Hematopoietic multipotent progenitor cell (in vitro differentiated cells): Measurements from ENCODE around the gene TMEM163. TPM values are rescaled to one million over a fixed set of nuclear protein-coding genes. Genes with fewer than 3 reads are reported as not detected.

Experiments used
- DNase-seq, 3 donors: peaks; one replicate each; pipeline ENCODE4 v3.0.0-alpha.2; 2011 to 2015; ENCODE audit warnings: low read depth in 2 of 3, low spot score in 2 of 3
- total RNA-seq: library from RNA; depleted of rRNA; stranded (reverse); fragments of >200 nt; gene quantifications from one replicate; pipeline ENCODE4 v1.2.3, GENCODE V29; 2012

Gene TMEM163
- total RNA-seq, 1 donor = 17.2 TPM

- DNase-seq = no peak
These were observed 272.3 kb downstream of the TMEM163 start for GRCh38 chr2:134446383-134447017.

GRCh38 chr2:134445985-134446382 is 272.8 kb downstream of the TMEM163 start:
- no peak for DNase-seq

GRCh38 chr2:134445116-134445515 is 273.7 kb downstream of the TMEM163 start:
- DNase-seq = no peak

- no peak for DNase-seq
These were observed 274.9 kb downstream of the TMEM163 start for GRCh38 chr2:134443814-134444480.

GRCh38 chr2:134441153-134441863 is 277.5 kb downstream of the TMEM163 start:
- DNase-seq = no peak

GRCh38 chr2:134440336-134440909 is 278.4 kb downstream of the TMEM163 start:
- no peak for DNase-seq

- DNase-seq = no peak
These were observed 280.4 kb downstream of the TMEM163 start for GRCh38 chr2:134438371-134438770.

GRCh38 chr2:134436706-134437105 is 282.1 kb downstream of the TMEM163 start:
- no peak for DNase-seq

- no peak for DNase-seq
These were observed 282.9 kb downstream of the TMEM163 start for GRCh38 chr2:134435936-134436335.

- no peak for DNase-seq
These were observed 283.3 kb downstream of the TMEM163 start for GRCh38 chr2:134435505-134435904.

GRCh38 chr2:134433979-134434378 is 284.8 kb downstream of the TMEM163 start:
- DNase-seq = no peak

GRCh38 chr2:134433469-134433868 is 285.3 kb downstream of the TMEM163 start:
- DNase-seq = no peak

- no peak for DNase-seq
These were observed 286.3 kb downstream of the TMEM163 start for GRCh38 chr2:134432435-134432883.

- no peak for DNase-seq
These were observed 286.9 kb downstream of the TMEM163 start for GRCh38 chr2:134431838-134432434.

GRCh38 chr2:134429886-134430285 is 288.9 kb downstream of the TMEM163 start:
- DNase-seq = no peak

- no peak for DNase-seq
These were observed 292.1 kb downstream of the TMEM163 start for GRCh38 chr2:134426721-134427120.

GRCh38 chr2:134425724-134426496 is 292.9 kb downstream of the TMEM163 start:
- DNase-seq = no peak

GRCh38 chr2:134421556-134422328 is 297.1 kb downstream of the TMEM163 start:
- DNase-seq = no peak

GRCh38 chr2:134420920-134421319 is 297.9 kb downstream of the TMEM163 start:
- DNase-seq = no peak
